GM19043 (cell line): ENCODE measurements around the gene PPP1R10.
"Not testable (repeated sequence)": the region's sequence is repeated elsewhere in the genome, so short reads cannot be mapped to it uniquely, and the experiment has no call there.

Experiments
- ATAC-seq: cut with Tn5 transposase; IDR thresholded peaks from one replicate; pipeline ENCODE4 v1.9.1; 2021; ENCODE audit warnings: low read depth; ENCODE audit not compliant: unreplicated experiment

PPP1R10 gene

GRCh38 chr6:30616811-30617564 lies at the start of gene PPP1R10:
Gene PPP1R10 (minus strand): TSS chr6:30617243. CDS start chr6:30609944, 7,299 bp downstream.
- peak; percentile 65 for ATAC-seq

- not testable (repeated sequence) for ATAC-seq
Measured at GRCh38 chr6:30666300-30666699, 49.3 kb upstream of the PPP1R10 start.

GRCh38 chr6:30664994-30665767 lies 48.1 kb upstream of the PPP1R10 start:
- ATAC-seq: no peak

- ATAC-seq: not testable (repeated sequence)
Measured at GRCh38 chr6:30657922-30658321, 40.9 kb upstream of the PPP1R10 start.

- no peak for ATAC-seq
Measured at GRCh38 chr6:30657454-30657853, 40.4 kb upstream of the PPP1R10 start.

- ATAC-seq: no peak
Measured at GRCh38 chr6:30656513-30656912, 39.5 kb upstream of the PPP1R10 start.

GRCh38 chr6:30655743-30656094 lies 38.7 kb upstream of the PPP1R10 start:
- ATAC-seq: no peak

GRCh38 chr6:30654798-30655742 lies 38.0 kb upstream of the PPP1R10 start:
- ATAC-seq: no peak

GRCh38 chr6:30651143-30651542 lies 34.1 kb upstream of the PPP1R10 start:
- ATAC-seq: no peak

- peak; percentile 53 for ATAC-seq
Measured at GRCh38 chr6:30647242-30648116, 30.4 kb upstream of the PPP1R10 start.

- peak; percentile 50 for ATAC-seq
Measured at GRCh38 chr6:30646450-30647241, 29.6 kb upstream of the PPP1R10 start, which contains the start of gene C6orf136. Gene C6orf136 (plus strand): TSS chr6:30647133. CDS start chr6:30647232, 99 bp downstream.

GRCh38 chr6:30645989-30646388 lies 28.9 kb upstream of the PPP1R10 start:
- ATAC-seq: no peak

GRCh38 chr6:30644769-30645168 lies 27.7 kb upstream of the PPP1R10 start:
- ATAC-seq: no peak

GRCh38 chr6:30643656-30644055 lies 26.6 kb upstream of the PPP1R10 start:
- ATAC-seq: no peak

- ATAC-seq: no peak
Measured at GRCh38 chr6:30641048-30641447, 24.0 kb upstream of the PPP1R10 start.

GRCh38 chr6:30640481-30640880 lies 23.4 kb upstream of the PPP1R10 start:
- no peak for ATAC-seq

GRCh38 chr6:30635834-30636233 lies 18.8 kb upstream of the PPP1R10 start:
- ATAC-seq: no peak

GRCh38 chr6:30626484-30627366 lies 9.7 kb upstream of the PPP1R10 start, which contains the start of gene ATAT1:
Gene ATAT1 (plus strand): TSS chr6:30626874.
- ATAC-seq: peak; percentile 74
